GM18498 (cell line): ENCODE results near the gene GNAQ.

Source experiments
- ATAC-seq: cut with Tn5 transposase; IDR thresholded peaks from one replicate; pipeline ENCODE4 v1.9.1; 2021; ENCODE audit warnings: mild to moderate bottlenecking, moderate library complexity; ENCODE audit not compliant: unreplicated experiment

Gene GNAQ

GRCh38 chr9:77978086-77978781, 53.4 kb downstream of the GNAQ start:
- ATAC-seq = no peak

DNA sequence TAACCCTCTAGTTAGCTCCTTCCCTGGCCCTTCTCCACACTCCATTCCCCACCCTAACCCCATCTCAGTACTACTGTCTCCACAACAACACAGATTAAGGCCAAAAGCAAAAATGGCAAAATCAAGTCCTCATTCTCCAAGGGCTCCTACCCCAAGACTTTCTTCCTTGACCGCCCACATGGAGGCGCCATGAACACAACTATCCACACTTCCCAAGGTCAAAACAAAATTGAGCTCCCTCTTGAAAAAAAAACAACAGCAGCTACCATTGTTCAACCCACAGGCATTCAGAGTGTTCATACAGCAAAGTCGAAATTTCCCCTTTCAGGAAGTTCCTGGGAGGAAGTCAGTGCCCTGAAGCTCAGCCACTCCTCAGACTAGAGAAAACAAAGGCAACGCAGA, 54.4 kb downstream of the GNAQ start:
- no peak for ATAC-seq

DNA sequence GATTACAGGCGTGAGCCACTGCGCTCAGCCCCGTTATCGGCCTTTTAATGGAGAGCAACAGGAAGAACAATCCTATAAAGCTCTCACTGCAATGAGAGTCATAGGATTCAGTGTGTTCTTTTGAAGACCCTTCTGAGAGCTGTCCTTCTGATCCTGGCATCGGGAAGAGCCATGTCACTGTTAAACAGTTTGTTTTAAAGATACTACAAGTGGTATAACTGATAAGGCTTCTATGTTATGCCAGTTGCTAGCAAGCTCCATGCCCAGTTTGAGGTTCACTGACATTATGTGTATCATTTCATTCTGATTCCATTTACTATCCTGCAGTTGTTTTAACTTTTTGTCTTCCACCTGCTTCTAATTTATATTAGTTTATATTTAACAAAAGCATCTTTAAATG, 55.8 kb downstream of the GNAQ start:
- ATAC-seq = no peak

DNA sequence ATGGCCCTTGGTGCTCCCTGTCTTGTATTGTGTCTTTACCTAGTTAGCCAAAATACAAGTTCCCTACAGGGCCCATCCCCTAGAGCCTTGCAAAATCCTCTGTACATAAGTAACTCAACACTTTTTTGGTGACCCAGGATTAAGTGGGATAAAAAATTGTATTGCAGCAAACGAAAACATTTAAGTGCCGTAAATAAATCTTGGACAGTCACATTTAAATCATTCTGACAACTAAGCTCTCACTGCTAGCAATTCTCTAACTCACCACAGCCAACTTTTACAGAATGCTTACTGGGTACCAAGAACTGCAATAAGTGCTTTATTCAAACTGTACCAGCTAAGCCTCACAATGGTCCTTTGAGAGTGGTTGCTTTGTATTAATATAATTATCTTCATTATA, 56.6 kb downstream of the GNAQ start:
- no peak for ATAC-seq

GRCh38 chr9:77974434-77974833, 57.2 kb downstream of the GNAQ start:
- no peak for ATAC-seq

GRCh38 chr9:77969083-77969482, 62.5 kb downstream of the GNAQ start:
- no peak for ATAC-seq

- no peak for ATAC-seq
Measured at GRCh38 chr9:77968506-77968905, 63.1 kb downstream of the GNAQ start.

- no peak for ATAC-seq
Measured at GRCh38 chr9:77966718-77967117, 64.9 kb downstream of the GNAQ start.

GRCh38 chr9:77965445-77966123, 66.0 kb downstream of the GNAQ start:
- ATAC-seq = no peak

DNA sequence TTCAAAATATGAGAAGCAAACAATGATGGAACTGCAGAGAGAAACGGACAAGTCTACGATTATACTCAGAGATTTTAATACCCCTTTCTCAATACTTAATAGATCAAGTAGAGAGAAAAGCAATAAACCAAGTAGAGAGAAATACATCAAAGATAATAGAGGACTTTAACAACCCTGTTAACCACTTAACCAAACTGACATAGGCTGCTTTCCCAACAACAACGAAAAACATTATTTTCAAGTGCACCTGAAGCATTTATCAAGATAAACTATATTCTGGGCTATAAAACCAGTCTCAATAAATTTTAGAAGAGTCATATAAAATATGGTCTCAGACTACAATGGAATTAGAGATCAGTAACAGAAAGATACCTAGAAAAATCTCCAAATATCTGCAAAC, 67.4 kb downstream of the GNAQ start:
- ATAC-seq = no peak

- ATAC-seq = no peak
Measured at GRCh38 chr9:77961541-77961940, 70.1 kb downstream of the GNAQ start.

DNA sequence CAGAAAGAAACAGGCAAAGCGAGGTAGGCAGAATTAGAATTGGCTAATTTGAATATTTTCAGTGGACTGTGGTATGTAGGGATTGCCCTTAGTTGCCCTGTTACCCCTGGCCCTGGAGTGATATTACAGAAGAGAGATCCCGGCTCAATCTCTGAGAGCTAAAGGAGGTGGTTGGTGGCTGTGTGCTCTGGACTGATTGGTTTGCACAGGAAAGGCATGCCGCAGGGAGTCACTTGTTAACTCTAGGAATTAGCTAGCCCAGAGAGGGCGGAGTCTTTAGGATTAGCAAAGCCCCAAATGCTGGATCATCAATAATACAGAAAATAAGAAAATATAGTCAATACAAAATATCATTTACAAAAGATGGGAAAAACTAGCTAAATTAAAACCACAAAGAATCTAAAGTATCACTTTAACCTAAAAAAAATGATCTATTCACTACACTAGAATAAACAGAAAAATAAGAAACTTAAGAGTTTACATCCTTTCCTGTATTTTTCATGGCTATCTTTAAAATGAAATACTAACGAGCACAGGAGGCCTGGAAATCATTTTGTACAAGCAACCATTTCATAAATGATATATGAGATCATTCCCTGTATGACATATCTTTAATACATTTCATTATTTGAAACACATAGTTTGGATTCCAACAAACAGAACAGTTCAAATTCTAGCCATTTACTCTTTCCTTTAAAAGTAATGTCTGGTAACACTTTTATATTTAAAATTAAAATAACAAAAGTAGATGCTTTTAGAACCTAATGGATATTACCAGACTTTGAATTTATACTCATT, 71.1 kb downstream of the GNAQ start:
- no peak for ATAC-seq

DNA sequence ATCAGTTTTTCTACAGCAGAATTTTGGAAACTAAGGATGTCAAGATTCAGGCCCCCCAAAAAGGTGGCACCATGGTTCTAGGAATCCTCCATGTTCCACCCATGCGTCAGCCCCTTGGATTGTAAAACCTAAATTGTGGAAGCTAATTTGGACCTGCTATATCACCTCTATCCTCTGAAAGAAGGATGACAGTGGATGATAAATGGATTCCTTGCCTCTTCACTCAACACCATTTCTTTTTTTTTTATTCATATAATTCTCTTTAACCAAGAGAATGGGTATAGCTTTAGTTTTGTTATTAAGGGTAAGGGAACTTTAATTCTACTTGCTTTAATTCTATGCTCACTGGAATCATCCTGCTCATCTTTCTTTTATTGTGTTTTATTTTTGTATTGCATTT, 71.8 kb downstream of the GNAQ start:
- no peak for ATAC-seq

- ATAC-seq = no peak
Measured at GRCh38 chr9:77957652-77958051, 74.0 kb downstream of the GNAQ start.

- ATAC-seq = no peak
Measured at GRCh38 chr9:77956555-77956954, 75.1 kb downstream of the GNAQ start.

- ATAC-seq = no peak
Measured at GRCh38 chr9:77954666-77955015, 77.0 kb downstream of the GNAQ start.

DNA sequence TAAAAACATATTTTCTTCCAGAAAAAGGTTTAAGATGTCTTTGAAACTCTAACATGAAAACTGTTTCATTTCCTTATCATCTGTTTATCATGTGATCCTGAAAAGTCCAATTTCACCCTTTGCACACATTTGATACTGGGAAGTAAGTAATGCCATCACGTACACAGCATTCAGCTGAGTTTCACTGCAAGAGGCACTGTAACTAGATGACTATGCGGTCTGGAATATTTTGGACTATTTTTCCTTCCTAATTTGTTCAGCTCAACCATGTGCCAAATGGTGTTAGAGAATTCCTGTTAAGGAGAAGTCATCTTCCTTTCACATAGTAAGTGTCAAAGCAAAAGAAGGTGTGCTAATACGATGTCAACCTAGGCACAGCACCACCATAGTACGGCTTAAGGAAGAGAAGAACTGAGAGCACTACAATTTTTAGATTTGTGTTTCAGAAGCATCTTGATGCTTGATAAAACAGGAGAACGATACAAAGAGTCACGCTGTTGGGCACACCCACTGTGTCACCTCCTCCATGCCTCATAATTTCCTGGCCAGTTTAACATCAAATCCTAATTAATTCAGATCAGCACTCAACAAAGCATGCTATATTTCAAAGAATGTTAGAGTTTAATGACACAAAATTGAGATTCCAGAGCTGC, 77.5 kb downstream of the GNAQ start:
- no peak for ATAC-seq

DNA sequence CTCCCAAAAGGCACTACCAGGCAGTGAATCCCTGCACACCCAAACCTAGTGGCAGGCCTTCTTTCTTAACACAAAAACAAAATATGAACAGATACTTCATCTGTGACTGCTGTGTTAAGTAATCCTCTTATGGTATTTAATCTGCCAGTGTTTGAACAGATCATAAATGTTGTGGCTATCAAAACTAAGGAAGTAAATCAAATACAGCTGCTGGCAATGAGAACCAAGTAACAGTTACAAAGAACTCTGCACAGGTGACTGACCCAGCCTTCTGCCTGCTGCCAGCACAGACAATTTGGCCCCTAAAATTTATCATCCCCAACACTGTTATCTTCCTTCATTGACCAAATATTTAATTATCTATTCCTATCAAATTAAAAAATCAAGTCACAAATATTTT, 78.0 kb downstream of the GNAQ start:
- ATAC-seq = no peak

DNA sequence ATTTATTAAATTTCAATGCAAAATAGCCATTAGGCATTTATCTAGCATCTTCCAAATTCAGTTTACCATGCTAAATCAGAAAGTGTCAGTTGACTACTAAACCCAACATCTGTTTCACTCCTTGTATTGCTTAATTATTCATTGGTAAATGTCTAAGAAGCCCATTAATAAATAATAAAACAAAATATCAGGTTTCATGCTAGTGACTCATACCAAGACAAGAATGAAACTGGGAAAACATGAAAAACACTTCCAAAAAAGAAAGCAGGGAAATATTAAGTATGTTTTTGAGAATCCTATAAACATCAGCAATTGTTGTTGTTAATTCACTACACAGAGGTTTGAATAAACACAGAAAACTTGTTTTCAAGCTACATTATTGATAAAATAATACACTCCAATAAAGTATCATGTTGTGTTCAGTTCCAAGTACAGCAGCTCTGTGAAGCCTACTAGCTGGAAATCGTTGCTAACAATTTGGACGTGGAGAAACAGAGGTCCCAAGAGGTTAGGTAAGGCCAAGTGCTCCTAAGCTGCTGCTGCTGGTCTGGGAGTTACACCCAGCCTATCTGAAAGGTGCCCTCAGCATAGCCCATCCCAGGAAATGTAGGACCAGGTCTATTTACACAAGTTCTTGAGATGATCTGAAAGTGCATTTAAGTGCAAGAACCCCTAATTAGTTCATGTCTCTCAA, 78.8 kb downstream of the GNAQ start:
- ATAC-seq = no peak

- no peak for ATAC-seq
Measured at GRCh38 chr9:77951369-77951768, 80.2 kb downstream of the GNAQ start.
